Adrenal gland (tissue), 12 donors: ENCODE results near the gene WIZ. TPM values are rescaled to one million over a fixed set of nuclear protein-coding genes. Genes with fewer than 3 reads are reported as not detected.

Experiments
- DNase-seq, 7 donors: peaks; one replicate each; pipeline ENCODE4 v3.0.0-alpha.2; 2019 to 2020
- H3K27ac ChIP-seq, 5 donors: fragments of 200-600 bp; sonication (generic) in 4 of 5; 1 replicate in 3 of 5; 2 replicates in 2 of 5; pipeline versions ENCODE4 v1.5.1 to v1.8.0; 2016 to 2020; ENCODE audit warnings: mild to moderate bottlenecking in 1 of 5
- H3K27me3 ChIP-seq: fragments of 200-600 bp; 2 replicates; pipeline ENCODE4 v1.8.0; 2021
- H3K36me3 ChIP-seq, 2 donors: fragments of 200-600 bp; replicated peaks in 1 of 2; 1 replicate in 1 of 2; 2 replicates in 1 of 2; pipeline versions ENCODE4 v1.5.1 to v1.8.0; 2018 to 2022
- H3K4me1 ChIP-seq, 2 donors: fragments of 200-600 bp; replicated peaks in 1 of 2; 1 replicate in 1 of 2; 2 replicates in 1 of 2; pipeline versions ENCODE4 v1.5.1 to v1.8.0; 2018 to 2021
- H3K4me3 ChIP-seq, 4 donors: fragments of 200-600 bp; sonication (generic) in 3 of 4; one replicate each; pipeline ENCODE4 v1.5.1; 2016 to 2018
- H3K9me3 ChIP-seq, 3 donors: fragments of 200-600 bp; sonication (generic) in 1 of 3; replicated peaks in 1 of 3; 1 replicate in 2 of 3; 2 replicates in 1 of 3; pipeline versions ENCODE4 v1.5.1 to v1.8.0; 2016 to 2021
- CTCF ChIP-seq, 6 experiments: fragments of 450-650 bp in 4 of 6; fragments of 200-600 bp in 2 of 6; sonication (generic) in 1 of 6; IDR thresholded peaks; 1 replicate in 5 of 6; 2 replicates in 1 of 6; pipeline versions ENCODE4 v1.5.1 to v1.8.0; 2016 to 2021; ENCODE audit warnings: antibody characterized with exemption in 6 of 6, mild to moderate bottlenecking in 2 of 6, moderate library complexity in 1 of 6
- POLR2A ChIP-seq, 2 donors: fragments of 450-650 bp; IDR thresholded peaks; one replicate each; pipeline ENCODE4 v1.6.1; 2017; ENCODE audit warnings: antibody characterized with exemption in 2 of 2, mild to moderate bottlenecking in 2 of 2, moderate library complexity in 1 of 2
- WGBS, 4 donors: extraction: QIAGEN DNeasy Blood & Tissue Kit in 2 of 4; methylation state at CpG; one replicate each; pipeline versions ENCODE4 v1.1.5 to v1.1.7; 2013 to 2017; 5-methylcytosine and 5-hydroxymethylcytosine counted together
- intact Hi-C, 2 donors: fragments of 100-400 bp; cut with DNase I; formaldehyde crosslinking; loops; one replicate each; pipeline versions ENCODE4 v1.14.1 to v1.15.0; 2022 to 2023
- polyA plus RNA-seq, 3 donors: library from polyadenylated mRNA; stranded (reverse); fragments of 200-250 nt in 2 of 3; fragments of 350-450 nt in 1 of 3; fragmentation: Illumina TruSeq in 1 of 3; extraction: RNeasy Lipid Tissue Mini Kit (QIAGEN cat#74804) in 1 of 3; gene quantifications; one replicate each; pipeline ENCODE4 v1.2.3, GENCODE V29; 2013 to 2014
- total RNA-seq, 9 donors: library from RNA; depleted of rRNA in 4 of 9; stranded (reverse); fragments of >200 nt in 4 of 9; fragments of 120-200 nt in 1 of 9; fragmentation: NEBNext Ultra II Directional in 1 of 9; extraction: Animal tissue kit (Norgen Biotek cat#: 25700) in 1 of 9; gene quantifications; one replicate each; pipeline versions ENCODE4 v1.1.0 to v1.2.4, GENCODE V29; 2013 to 2023
- donor health status: healthy with polysubstance abuse.
- donor health status: Bipolar disorder and iron deficiency.
- donor health status: DM: yes; HTN: yes; CAD: no.
- donor health status: DM: no; HTN: no; CAD: no.
- donor health status: DM: no; HTN: no; CAD: no.
- donor health status: DM: yes; HTN: yes; CAD: no.

The WIZ gene
- total and polyA plus RNA-seq, 12 donors, result 5.7 to 49.2 (median 30.6) TPM

- no peaks in the 10 kb centered on the region for H3K27me3 ChIP-seq
- WGBS, 4 donors, result 90 to 100% (median 93%) methylated on average over 3 of the region's 3 CpGs
- H3K36me3 ChIP-seq, result no peaks in the 10 kb centered on the region
- no peak overlapping the region for H3K4me3 ChIP-seq
- no peak for DNase-seq
- TF ChIP-seq POLR2A (IDR thresholded peaks at IDR 0.05) (no peak), CTCF (IDR thresholded peaks at IDR 0.05) (no peak)
- intact Hi-C loops, result no loop called here
- H3K9me3 ChIP-seq, result no peaks in the 10 kb centered on the region
- H3K27ac ChIP-seq, result no peak overlapping the region
- H3K4me1 ChIP-seq, result no peaks in the 10 kb centered on the region
These were observed 8.4 kb downstream of the WIZ start for GRCh38 chr19:15441317-15441716.

GRCh38 chr19:15439821-15440641 is 9.7 kb downstream of the WIZ start:
- Histone ChIP-seq H3K36me3 (no peaks in the 10 kb centered on the region), H3K4me3 (no peak overlapping the region), H3K4me1 (no peaks in the 10 kb centered on the region), H3K9me3 (no peaks in the 10 kb centered on the region), H3K27ac (no peak overlapping the region), H3K27me3 (no peaks in the 10 kb centered on the region)
- no peak for TF ChIP-seq CTCF (IDR thresholded peaks at IDR 0.05)
- TF ChIP-seq POLR2A (IDR thresholded peaks at IDR 0.05), result no peak
- intact Hi-C loops, result no loop called here
- peak in 1 of 7 donors; percentile 16 for DNase-seq
- 92 to 95% (median 92%) methylated on average over 17 to 38 of the region's 38 CpGs for WGBS, 4 donors

DNA sequence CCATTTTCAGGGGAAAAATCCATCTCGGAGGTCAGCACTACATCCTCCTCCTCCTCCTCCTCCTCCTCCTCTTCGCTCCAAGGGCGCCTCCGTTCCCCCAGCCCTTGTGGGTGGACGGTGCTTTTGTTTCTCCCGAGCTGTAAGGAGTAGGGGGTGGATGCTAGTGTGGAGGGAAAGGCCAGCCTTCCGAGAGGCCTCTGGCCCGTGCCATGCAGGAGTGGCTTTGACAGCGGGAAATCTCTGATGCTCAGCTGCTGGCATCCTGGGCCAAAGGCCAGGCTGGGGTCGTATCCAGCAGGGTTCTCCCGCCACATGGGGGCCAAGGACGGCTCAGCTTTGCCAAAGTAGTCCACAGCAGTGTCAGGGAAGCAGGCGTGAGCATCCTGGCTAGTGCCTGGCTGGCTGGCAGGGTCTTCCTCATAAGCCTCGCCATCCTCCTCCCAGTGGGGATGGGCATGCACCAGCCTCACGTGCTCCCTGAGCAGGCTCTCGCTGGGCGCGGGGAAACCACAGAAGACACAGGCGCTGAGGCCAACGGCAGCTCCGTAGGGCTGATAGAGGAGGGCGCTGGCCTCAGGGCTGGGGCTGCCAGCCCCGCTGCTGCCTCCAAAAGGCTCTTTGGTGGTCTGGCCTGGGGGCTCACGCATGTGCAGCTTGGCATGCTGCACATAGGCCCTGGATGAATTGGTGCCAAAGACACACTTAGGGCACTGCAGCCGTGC is 10.5 kb downstream of the WIZ start:
- Histone ChIP-seq H3K27me3 (no peaks in the 10 kb centered on the region), H3K27ac (no peak overlapping the region), H3K36me3 (no peaks in the 10 kb centered on the region), H3K4me1 (no peaks in the 10 kb centered on the region), H3K4me3 (no peak overlapping the region), H3K9me3 (no peaks in the 10 kb centered on the region)
- TF ChIP-seq POLR2A (IDR thresholded peaks at IDR 0.05), result no peak
- no peak for TF ChIP-seq CTCF (IDR thresholded peaks at IDR 0.05)
- intact Hi-C loops, result no loop called here
- DNase-seq, result peak in 1 of 7 donors; percentile 13
- WGBS, 4 donors, result 74 to 86% (median 85%) methylated on average over 9 to 25 of the region's 25 CpGs

GRCh38 chr19:15438577-15438976 is 11.2 kb downstream of the WIZ start:
- H3K4me3 ChIP-seq, result no peak overlapping the region
- WGBS, 4 donors, result 91 to 97% (median 94%) methylated on average over 18 to 27 of the region's 27 CpGs
- no peaks in the 10 kb centered on the region for H3K36me3 ChIP-seq
- intact Hi-C loops, result no loop called here
- no peak for DNase-seq
- H3K9me3 ChIP-seq, result no peaks in the 10 kb centered on the region
- H3K27ac ChIP-seq, result no peak overlapping the region
- H3K27me3 ChIP-seq, result no peaks in the 10 kb centered on the region
- no peak for TF ChIP-seq CTCF (IDR thresholded peaks at IDR 0.05)
- no peak for TF ChIP-seq POLR2A (IDR thresholded peaks at IDR 0.05)
- peaks cover under 1 to 2% of the 10 kb centered on the region in 2 donors for H3K4me1 ChIP-seq
